Tibial artery (tissue), 4 donors: ENCODE data around the gene PNPLA8.

Experiments
- DNase-seq, 2 donors: peaks; one replicate each; pipeline ENCODE4 v3.0.0-alpha.2; 2019
- H3K27ac ChIP-seq, 2 donors: fragments of 200-600 bp; sonication (generic) in 1 of 2; 1 replicate in 1 of 2; 2 replicates in 1 of 2; pipeline ENCODE4 v1.5.1; 2018 to 2019; ENCODE audit warnings: mild to moderate bottlenecking in 1 of 2
- H3K27me3 ChIP-seq, 2 donors: fragments of 200-600 bp; sonication (generic) in 1 of 2; one replicate each; pipeline versions ENCODE4 v1.5.1 to v1.6.0; 2016 to 2019
- H3K36me3 ChIP-seq, 3 donors: fragments of 200-600 bp; sonication (generic) in 2 of 3; one replicate each; pipeline ENCODE4 v1.5.1; 2016 to 2019; ENCODE audit warnings: mild to moderate bottlenecking in 2 of 3
- H3K4me1 ChIP-seq, 4 donors: fragments of 200-600 bp; sonication (generic) in 2 of 4; 1 replicate in 3 of 4; 2 replicates in 1 of 4; pipeline ENCODE4 v1.5.1; 2016 to 2019
- H3K4me3 ChIP-seq, 2 donors: fragments of 200-600 bp; sonication (generic) in 1 of 2; 1 replicate in 1 of 2; 2 replicates in 1 of 2; pipeline ENCODE4 v1.5.1; 2018 to 2019; ENCODE audit warnings: mild to moderate bottlenecking in 2 of 2
- H3K9me3 ChIP-seq, 3 donors: fragments of 200-600 bp; sonication (generic) in 1 of 3; one replicate each; pipeline ENCODE4 v1.5.1; 2016 to 2019
- intact Hi-C: fragments of 100-400 bp; cut with DNase I; formaldehyde crosslinking; loops from one replicate; pipeline ENCODE4 v1.15.0; 2023; ENCODE audit warnings: low total_unique reads
- TF ChIP-seq, protein P1 (sequence below), 2 experiments: fragments of 200-600 bp in 1 of 2; fragments of 450-650 bp in 1 of 2; IDR thresholded peaks; one replicate each; pipeline ENCODE4 v1.5.1; 2017 to 2019; ENCODE audit warnings: antibody characterized with exemption in 2 of 2, mild to moderate bottlenecking in 1 of 2, moderate library complexity in 1 of 2

PNPLA8 gene

DNA sequence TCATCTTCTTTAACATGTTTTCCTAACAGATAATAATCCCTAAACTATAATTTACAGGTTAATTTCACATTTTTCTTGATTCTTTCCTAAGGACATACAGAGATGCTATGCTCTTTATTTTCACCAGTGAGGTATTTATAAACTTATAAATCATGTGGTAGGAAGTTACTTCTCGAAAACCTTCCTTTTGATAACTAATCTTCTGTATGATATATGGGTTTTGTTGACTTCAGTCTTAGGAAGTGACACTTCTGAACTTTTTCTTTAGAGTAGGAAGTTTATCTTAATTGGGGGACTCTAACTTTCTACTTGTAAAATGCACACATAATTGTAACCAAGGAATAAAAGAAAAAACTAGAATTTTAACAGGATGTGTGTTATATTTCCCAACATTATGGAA lies 9.8 kb upstream of the PNPLA8 start:
- Histone ChIP-seq H3K36me3 (no peaks in the 10 kb centered on the region), H3K9me3 (no peaks in the 10 kb centered on the region), H3K27me3 (no peaks in the 10 kb centered on the region), H3K4me1 (no peaks in the 10 kb centered on the region), H3K27ac (no peak overlapping the region), H3K4me3 (no peak overlapping the region)
- intact Hi-C loops, result no loop called here
- TF ChIP-seq, protein P1, sequence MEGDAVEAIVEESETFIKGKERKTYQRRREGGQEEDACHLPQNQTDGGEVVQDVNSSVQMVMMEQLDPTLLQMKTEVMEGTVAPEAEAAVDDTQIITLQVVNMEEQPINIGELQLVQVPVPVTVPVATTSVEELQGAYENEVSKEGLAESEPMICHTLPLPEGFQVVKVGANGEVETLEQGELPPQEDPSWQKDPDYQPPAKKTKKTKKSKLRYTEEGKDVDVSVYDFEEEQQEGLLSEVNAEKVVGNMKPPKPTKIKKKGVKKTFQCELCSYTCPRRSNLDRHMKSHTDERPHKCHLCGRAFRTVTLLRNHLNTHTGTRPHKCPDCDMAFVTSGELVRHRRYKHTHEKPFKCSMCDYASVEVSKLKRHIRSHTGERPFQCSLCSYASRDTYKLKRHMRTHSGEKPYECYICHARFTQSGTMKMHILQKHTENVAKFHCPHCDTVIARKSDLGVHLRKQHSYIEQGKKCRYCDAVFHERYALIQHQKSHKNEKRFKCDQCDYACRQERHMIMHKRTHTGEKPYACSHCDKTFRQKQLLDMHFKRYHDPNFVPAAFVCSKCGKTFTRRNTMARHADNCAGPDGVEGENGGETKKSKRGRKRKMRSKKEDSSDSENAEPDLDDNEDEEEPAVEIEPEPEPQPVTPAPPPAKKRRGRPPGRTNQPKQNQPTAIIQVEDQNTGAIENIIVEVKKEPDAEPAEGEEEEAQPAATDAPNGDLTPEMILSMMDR (IDR thresholded peaks at IDR 0.05), result no peak
- DNase-seq, result no peak

DNA sequence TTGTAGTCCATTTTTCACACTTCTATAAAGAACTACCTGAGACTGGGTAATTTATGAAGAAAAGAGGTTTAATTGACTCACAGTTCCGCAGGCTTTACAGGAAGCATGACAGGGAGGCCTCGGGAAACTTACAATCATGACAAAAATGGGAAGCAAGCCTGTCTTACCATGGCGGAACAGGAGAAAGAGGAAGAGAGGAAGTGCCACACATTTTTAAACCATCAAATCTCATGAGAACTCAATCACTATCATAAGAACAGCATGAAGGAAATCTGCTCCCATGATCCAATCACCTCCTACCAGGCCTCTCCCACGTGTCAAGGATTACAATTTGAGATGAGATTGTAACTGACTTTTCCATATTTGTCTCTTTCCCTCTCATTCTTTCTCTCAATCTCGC lies 9.3 kb upstream of the PNPLA8 start:
- no peaks in the 10 kb centered on the region for H3K27me3 ChIP-seq
- H3K27ac ChIP-seq, result no peak overlapping the region
- intact Hi-C loops, result no loop called here
- H3K9me3 ChIP-seq, result no peaks in the 10 kb centered on the region
- TF ChIP-seq, protein P1 (IDR thresholded peaks at IDR 0.05), result no peak
- no peak for DNase-seq
- H3K4me1 ChIP-seq, result no peaks in the 10 kb centered on the region
- H3K4me3 ChIP-seq, result no peak overlapping the region
- no peaks in the 10 kb centered on the region for H3K36me3 ChIP-seq

DNA sequence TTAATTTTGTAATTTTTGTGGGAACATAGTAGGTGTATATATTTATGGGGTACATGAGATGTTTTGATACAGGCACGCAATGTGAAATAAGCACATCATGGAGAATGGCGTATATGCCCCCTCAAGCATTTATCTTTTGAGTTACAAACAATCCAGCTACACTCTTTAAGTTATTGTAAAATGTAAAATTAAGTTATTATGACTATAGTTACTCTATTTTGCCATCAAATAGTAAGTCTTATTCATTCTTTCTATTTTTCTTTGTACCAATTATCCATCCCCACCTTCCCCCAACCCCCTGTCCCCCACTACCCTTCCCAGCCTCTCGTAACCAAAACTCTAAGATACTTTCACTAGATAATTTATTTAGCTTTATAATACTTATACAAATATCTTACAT lies 7.8 kb upstream of the PNPLA8 start:
- H3K9me3 ChIP-seq, result no peaks in the 10 kb centered on the region
- no peaks in the 10 kb centered on the region for H3K27me3 ChIP-seq
- no peaks in the 10 kb centered on the region for H3K4me1 ChIP-seq
- intact Hi-C loops, result no loop called here
- TF ChIP-seq, protein P1 (IDR thresholded peaks at IDR 0.05), result no peak
- H3K36me3 ChIP-seq, result no peaks in the 10 kb centered on the region
- DNase-seq, result no peak
- no peak overlapping the region for H3K27ac ChIP-seq
- H3K4me3 ChIP-seq, result no peak overlapping the region

DNA sequence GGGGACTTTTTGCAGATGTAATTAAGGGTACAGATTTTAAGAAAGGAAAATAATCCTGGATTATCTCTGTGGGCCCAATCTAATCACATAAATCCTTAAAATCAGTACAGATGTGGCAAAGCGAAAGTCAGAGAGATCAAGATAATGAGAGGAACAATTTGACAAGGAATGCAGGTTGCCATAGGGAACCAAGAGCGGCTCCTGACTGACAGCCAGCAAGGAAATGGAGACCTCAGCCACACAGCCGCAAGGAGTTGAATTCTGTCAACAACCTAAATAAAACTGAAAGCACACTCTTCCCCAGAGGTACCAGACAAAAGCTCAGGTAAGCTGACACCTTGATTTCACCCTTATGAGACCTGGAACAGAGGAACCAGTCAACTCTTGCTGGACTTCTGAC lies 3.4 kb upstream of the PNPLA8 start:
- Histone ChIP-seq H3K9me3 (no peaks in the 10 kb centered on the region), H3K36me3 (no peaks in the 10 kb centered on the region), H3K27me3 (no peaks in the 10 kb centered on the region), H3K4me3 (no peak overlapping the region), H3K27ac (no peak overlapping the region), H3K4me1 (peaks cover 5 to 15% (median 7%) of the 10 kb centered on the region in 4 donors)
- intact Hi-C loops, result no loop called here
- TF ChIP-seq, protein P1 (IDR thresholded peaks at IDR 0.05), result no peak
- DNase-seq, result no peak

DNA sequence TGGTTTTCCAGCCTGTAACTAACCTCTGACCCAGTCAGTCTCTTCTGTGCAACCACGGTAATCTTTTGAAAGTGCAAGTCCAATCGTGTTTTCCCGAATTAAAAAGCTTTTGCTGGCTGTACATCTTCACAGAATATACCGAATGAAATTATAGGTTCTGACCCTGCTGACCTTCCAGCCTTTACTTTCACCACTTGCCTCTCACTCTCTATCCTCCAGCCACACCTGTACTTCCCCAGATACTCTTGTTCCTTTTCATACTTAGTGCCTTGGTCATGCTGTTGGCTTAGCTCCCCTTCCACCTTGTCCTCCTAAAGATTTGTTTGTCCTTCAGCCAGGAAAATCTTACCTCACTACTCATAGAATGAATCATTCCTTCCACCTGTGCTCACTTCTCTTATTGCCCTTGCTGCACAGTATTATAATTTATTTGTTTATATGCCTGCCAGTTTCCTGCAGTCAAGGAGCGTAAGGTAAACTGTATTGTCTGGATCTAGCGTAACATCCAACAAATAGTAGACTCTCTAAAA lies 2.3 kb upstream of the PNPLA8 start:
- no peaks in the 10 kb centered on the region for H3K27me3 ChIP-seq
- no peaks in the 10 kb centered on the region for H3K9me3 ChIP-seq
- H3K4me3 ChIP-seq, result no peak overlapping the region
- H3K27ac ChIP-seq, result no peak overlapping the region
- TF ChIP-seq, protein P1 (IDR thresholded peaks at IDR 0.05), result no peak
- intact Hi-C loops, result no loop called here
- H3K4me1 ChIP-seq, result peaks cover 9 to 26% (median 17%) of the 10 kb centered on the region in 4 donors
- no peaks in the 10 kb centered on the region for H3K36me3 ChIP-seq
- DNase-seq, result no peak

DNA sequence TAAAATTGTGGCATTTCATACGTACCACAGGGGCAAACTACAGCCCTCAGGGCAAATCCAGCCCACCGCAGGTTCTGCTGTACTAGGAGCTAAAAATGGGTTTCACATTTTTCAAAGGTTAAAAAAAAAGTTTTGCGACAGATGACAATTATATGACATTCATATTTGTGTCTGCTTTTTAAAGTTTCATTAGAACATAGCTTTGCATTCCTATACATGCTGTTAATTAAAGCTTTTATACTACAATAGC lies 758 bp upstream of the PNPLA8 start:
- Histone ChIP-seq H3K4me3 (peak overlapping the region; percentile 65 to 71), H3K9me3 (no peaks in the 10 kb centered on the region), H3K4me1 (peaks cover 9 to 34% (median 27%) of the 10 kb centered on the region in 4 donors), H3K36me3 (no peaks in the 10 kb centered on the region), H3K27ac (peak overlapping the region; percentile 84 to 92), H3K27me3 (no peaks in the 10 kb centered on the region)
- no peak for DNase-seq
- TF ChIP-seq, protein P1 (IDR thresholded peaks at IDR 0.05), result no peak
- intact Hi-C loops, result loop anchor here (2.0 kb wide), 1 partner anchor 42 kb away; the partner anchor contains the start of genes DNAJB9 and THAP5
